ENCODE data around the gene DNAJC5. TPM values are rescaled to one million over a fixed set of nuclear protein-coding genes. Genes with fewer than 3 reads are reported as not detected.

The DNAJC5 gene
- total and polyA plus RNA-seq, 5 donors = 32.2 to 51.0 (median 49.5) TPM

DNA sequence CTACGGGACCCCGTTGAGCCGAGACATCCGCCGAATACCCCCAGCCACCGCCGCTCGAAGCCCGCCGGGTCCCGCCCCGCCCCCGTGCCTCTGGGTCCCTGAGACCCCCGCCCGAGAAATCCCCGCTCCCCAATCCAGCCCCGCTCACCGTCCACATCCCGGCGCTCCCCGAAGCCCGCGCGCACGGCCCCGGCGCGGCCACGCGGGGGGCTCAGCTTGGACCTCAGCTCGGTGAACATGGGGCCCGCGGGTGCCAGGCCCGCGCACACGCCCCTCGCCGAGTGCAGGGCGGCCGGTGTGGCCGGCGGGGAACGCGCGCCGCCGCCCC lies 84.3 kb downstream of the DNAJC5 start:
- no peak for ATAC-seq
- peak in 1 of 3 donors; percentile 60 for DNase-seq
- peaks cover 6% of the 10 kb centered on the region for H3K4me1 ChIP-seq (ENCODE audit: control insufficient read depth, insufficient read depth, low read length)
- intact Hi-C loops (cut with DNase I) = loop anchor here in 3 of 4 donors (10.0 kb wide), 5 partner anchors 74 to 444 kb away; partner anchors contain the start of genes DNAJC5 (in 1 of the 3), PTK6 (in 1 of the 3), RTEL1 (in 1 of the 3) and STMN3 (in 1 of the 3)
- H3K9me3 ChIP-seq (ENCODE audit: control insufficient read depth, low read length) = no peaks in the 10 kb centered on the region
- H3K27ac ChIP-seq (ENCODE audit: low read length) = no peak overlapping the region
- WGBS = under 1% methylated on average over 47 of the region's 47 CpGs
- peak overlapping the region; percentile 42 for H3K4me3 ChIP-seq (ENCODE audit: low read length)
- H3K27me3 ChIP-seq (ENCODE audit: control insufficient read depth, insufficient read depth) = no peaks in the 10 kb centered on the region

DNA sequence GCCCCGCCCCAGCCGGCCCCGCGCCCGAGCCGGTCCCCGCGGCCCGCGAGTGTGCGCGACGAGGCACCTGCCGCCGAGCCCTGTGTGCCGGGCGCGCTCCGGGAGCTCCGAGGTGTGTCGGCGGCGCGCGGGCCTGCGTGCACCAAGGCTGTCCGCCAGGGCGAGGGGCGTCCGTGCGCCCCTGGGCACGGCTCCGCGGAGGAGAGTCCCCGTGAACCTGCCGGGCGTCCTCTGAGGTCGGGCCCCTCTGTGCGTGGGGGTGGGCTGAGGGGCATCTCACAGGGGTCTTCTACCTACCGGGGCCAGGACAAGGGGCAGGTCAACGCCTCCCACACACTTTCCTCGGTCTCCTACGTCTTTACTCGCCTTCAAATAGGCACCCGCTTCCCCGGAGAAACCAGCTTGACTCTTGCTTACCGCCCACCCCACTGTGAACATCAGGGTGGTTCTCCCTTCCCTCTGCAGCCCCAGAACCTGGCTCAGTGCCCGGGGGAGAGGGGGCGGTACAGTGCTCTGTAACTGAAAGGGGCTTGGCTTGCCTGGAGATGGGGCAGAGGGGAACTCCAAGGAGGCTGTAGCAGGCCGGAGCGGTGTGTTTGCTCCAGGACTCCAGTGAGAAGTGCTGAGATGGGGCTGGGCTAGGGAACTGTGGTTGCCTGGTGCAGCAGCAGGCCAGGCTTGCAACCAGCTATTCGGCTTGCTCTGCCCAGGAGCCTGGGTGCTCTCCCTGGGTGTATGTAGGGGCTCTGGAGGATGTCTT lies 84.8 kb downstream of the DNAJC5 start, which contains the start of gene SAMD10:
SAMD10 (minus strand) TSS at position 86 of the 760 bp plus-strand sequence. CDS start 175 bp downstream, outside the sequence.
- peaks cover 6% of the 10 kb centered on the region for H3K4me1 ChIP-seq (ENCODE audit: control insufficient read depth, insufficient read depth, low read length)

DNA sequence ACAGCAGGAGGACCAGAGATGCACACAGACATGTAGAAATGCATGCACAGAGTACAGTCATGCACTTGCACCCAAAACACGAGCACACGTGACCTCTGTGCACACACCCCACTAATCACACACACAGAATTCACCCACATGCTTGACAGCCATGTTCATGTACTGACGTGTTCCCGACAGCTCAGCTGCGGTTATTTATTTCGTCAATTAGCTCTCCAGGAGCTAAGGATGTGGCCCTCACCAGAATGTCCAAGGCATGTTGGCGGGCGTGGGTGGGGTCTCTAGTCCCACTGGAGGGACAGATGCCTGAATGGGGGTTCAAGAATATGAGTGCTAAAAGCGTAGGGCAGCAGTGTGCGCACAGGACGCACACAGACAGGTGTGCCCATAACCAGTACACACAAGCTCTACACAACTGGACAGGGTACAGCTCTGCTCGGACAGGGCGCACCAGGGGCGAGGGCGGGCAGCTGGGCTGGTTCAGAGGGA lies 85.4 kb downstream of the DNAJC5 start:
- intact Hi-C loops (cut with DNase I) = no loop called here
- Histone ChIP-seq H3K27ac (ENCODE audit: low read length) (peak overlapping the region; percentile 67), H3K4me1 (ENCODE audit: control insufficient read depth, insufficient read depth, low read length) (peaks cover 6% of the 10 kb centered on the region), H3K9me3 (ENCODE audit: control insufficient read depth, low read length) (no peaks in the 10 kb centered on the region), H3K27me3 (ENCODE audit: control insufficient read depth, insufficient read depth) (no peaks in the 10 kb centered on the region), H3K4me3 (ENCODE audit: low read length) (no peak overlapping the region)
- 72% methylated on average over 15 of the region's 15 CpGs for WGBS
- peak in 1 of 3 donors; percentile 19 for DNase-seq
- peak; percentile 50 to 51 for ATAC-seq

More for the DNA sequence above, 84.8 kb downstream of the DNAJC5 start, which contains the start of gene SAMD10:
- Histone ChIP-seq H3K9me3 (ENCODE audit: control insufficient read depth, low read length) (no peaks in the 10 kb centered on the region), H3K27ac (ENCODE audit: low read length) (peak within 1 kb of the TSS; percentile 67), H3K27me3 (ENCODE audit: control insufficient read depth, insufficient read depth) (no peaks in the 10 kb centered on the region), H3K4me3 (ENCODE audit: low read length) (peak within 1 kb of the TSS; percentile 42)
- ATAC-seq (peak in 1 of 2 donors; percentile 4), DNase-seq (peak; percentile 54 to 84 (median 75))
- 2% methylated on average over 52 of the region's 52 CpGs for WGBS
- intact Hi-C loops (cut with DNase I) = loop anchor here in 3 of 4 donors (10.0 kb wide), 5 partner anchors 75 to 445 kb away; partner anchors contain the start of genes DNAJC5 (in 1 of the 3), PTK6 (in 1 of the 3), RTEL1 (in 1 of the 3) and STMN3 (in 1 of the 3)

DNA sequence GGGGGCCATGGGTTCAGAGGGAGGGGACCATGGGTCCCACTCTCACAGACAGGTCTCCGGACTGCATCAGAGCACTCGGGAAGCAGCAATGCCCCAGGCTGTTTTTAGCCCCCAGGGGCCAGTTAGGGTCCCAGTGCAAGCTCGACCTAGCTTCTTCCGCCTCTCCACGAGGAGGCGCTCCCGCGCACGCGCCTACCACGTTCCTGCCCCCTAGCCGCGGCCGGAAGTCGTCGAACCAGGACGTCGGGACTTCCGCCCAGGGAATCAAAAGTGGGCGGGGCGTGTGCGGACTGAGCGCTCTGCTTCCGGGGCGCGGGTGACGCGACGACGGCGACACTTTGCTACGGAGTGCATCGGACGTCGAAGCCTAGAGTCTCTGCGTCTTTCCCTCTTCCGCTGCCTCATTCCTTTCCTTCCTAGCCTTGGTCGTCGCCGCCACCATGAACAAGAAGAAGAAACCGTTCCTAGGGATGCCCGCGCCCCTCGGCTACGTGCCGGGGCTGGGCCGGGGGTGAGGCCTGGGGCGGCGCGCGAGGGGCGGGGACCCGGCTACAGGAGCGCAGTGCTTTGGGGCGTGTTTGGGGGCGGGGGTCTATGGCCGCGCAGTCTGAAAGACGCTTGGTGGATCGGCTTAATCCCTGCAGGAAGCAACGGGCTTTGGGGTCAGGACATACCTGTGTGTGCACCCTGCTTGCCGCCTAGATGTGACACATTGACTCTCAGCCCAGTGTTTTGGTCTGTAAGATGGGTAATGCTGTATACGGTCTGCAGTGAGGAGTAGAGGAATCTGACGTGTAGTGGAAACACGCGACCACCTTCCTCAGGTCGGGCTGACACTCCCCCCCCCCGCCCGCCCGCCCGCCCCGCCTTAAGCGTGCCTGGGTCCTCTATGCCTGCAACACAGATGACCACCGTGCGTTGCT lies 86.1 kb downstream of the DNAJC5 start, which contains the start of gene PRPF6:
PRPF6 (plus strand) TSS at position 327 of the 923 bp plus-strand sequence; CDS start at position 441, 114 bp downstream.
- intact Hi-C loops (cut with DNase I) = no loop called here
- Histone ChIP-seq H3K27me3 (ENCODE audit: control insufficient read depth, insufficient read depth) (no peaks in the 10 kb centered on the region), H3K9me3 (ENCODE audit: control insufficient read depth, low read length) (no peaks in the 10 kb centered on the region), H3K27ac (ENCODE audit: low read length) (peak within 1 kb of the TSS; percentile 67), H3K4me1 (ENCODE audit: control insufficient read depth, insufficient read depth, low read length) (peaks cover 6% of the 10 kb centered on the region), H3K4me3 (ENCODE audit: low read length) (peak within 1 kb of the TSS; percentile 74)
- WGBS = 1% methylated on average over 75 of the region's 75 CpGs
- peak; percentile 96 to 98 (median 98) for DNase-seq
- peak; percentile 92 to 93 for ATAC-seq

DNA sequence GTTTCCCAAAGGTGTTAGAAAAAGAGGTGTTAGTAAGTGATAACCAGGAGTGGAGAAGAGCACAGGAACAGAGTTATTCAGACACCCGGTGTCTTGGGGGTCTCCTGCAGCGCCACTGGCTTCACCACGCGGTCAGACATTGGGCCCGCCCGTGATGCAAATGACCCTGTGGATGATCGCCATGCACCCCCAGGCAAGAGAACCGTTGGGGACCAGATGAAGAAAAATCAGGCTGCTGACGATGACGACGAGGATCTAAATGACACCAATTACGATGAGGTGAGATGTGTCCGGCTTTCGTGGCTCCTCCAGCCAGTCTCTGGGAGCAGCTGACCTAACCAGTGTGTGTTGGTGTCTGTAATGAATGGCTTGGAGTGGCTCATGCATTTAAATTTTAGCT lies 88.0 kb downstream of the DNAJC5 start:
- DNase-seq (no peak), ATAC-seq (no peak)
- no peak overlapping the region for H3K27ac ChIP-seq (ENCODE audit: low read length)
- no peaks in the 10 kb centered on the region for H3K27me3 ChIP-seq (ENCODE audit: control insufficient read depth, insufficient read depth)
- H3K4me1 ChIP-seq (ENCODE audit: control insufficient read depth, insufficient read depth, low read length) = peaks cover 6% of the 10 kb centered on the region
- 88% methylated on average over 14 of the region's 14 CpGs for WGBS
- intact Hi-C loops (cut with DNase I) = no loop called here
- no peaks in the 10 kb centered on the region for H3K9me3 ChIP-seq (ENCODE audit: control insufficient read depth, low read length)
- H3K4me3 ChIP-seq (ENCODE audit: low read length) = no peak overlapping the region

Small RNAs within 50 kb of the gene (microRNA-seq; reads per million reads assigned to microRNA genes)
- gene MIR1914 = 0 to 0.84 reads per million in 2 donors
- gene MIR647 = 0 reads per million in 2 donors
- gene MIR941-1 = 0 reads per million in 2 donors
- gene MIR941-2 = 0 reads per million in 2 donors
- gene MIR941-3 = 0 reads per million in 2 donors
- 0 reads per million in 2 donors for gene MIR941-4
- gene MIR941-5 = 0 reads per million in 2 donors

Other genes with a start within 250 kb of the DNAJC5 start
- gene STMN3, start 241.7 kb upstream of the DNAJC5 start, total RNA-seq = 1 to 10 TPM; 4.0 to 9.3 (median 5.8) TPM
- gene STMN3, start 241.7 kb upstream of the DNAJC5 start, polyA plus RNA-seq = 7.1 TPM
- gene RTEL1, start 236.8 kb upstream of the DNAJC5 start, total RNA-seq = 10 to 100 TPM; 12.3 to 14.8 (median 13.3) TPM
- gene RTEL1, start 236.8 kb upstream of the DNAJC5 start, polyA plus RNA-seq = 7.7 TPM
- 1 to 10 TPM in 2 of 4 donors, under 1 TPM in 1, not detected in 1; 0.23 to 1.4 (median 1.1) TPM for gene TNFRSF6B, start 198.5 kb upstream of the DNAJC5 start, total RNA-seq
- gene TNFRSF6B, start 198.5 kb upstream of the DNAJC5 start, polyA plus RNA-seq = 2.7 TPM
- gene ARFRP1, start 187.2 kb upstream of the DNAJC5 start, total RNA-seq = 10 to 100 TPM; 40.1 to 49.7 (median 44.3) TPM
- 38.7 TPM for gene ARFRP1, start 187.2 kb upstream of the DNAJC5 start, polyA plus RNA-seq
- 10 to 100 TPM; 14.5 to 19.6 (median 16.8) TPM for gene ZGPAT, start 187.1 kb upstream of the DNAJC5 start, total RNA-seq
- gene ZGPAT, start 187.1 kb upstream of the DNAJC5 start, polyA plus RNA-seq = 29.5 TPM
- 1 to 10 TPM; 2.1 to 2.9 (median 2.7) TPM for gene LIME1, start 158.5 kb upstream of the DNAJC5 start, total RNA-seq
- 2.7 TPM for gene LIME1, start 158.5 kb upstream of the DNAJC5 start, polyA plus RNA-seq
- gene SLC2A4RG, start 155.3 kb upstream of the DNAJC5 start, total RNA-seq = 10 to 100 TPM; 42.7 to 69.1 (median 50.1) TPM
- 39.2 TPM for gene SLC2A4RG, start 155.3 kb upstream of the DNAJC5 start, polyA plus RNA-seq
- gene ZBTB46, start 63.9 kb upstream of the DNAJC5 start, total RNA-seq = 10 to 100 TPM; 14.4 to 18.1 (median 16.3) TPM
- gene ZBTB46, start 63.9 kb upstream of the DNAJC5 start, polyA plus RNA-seq = 6.7 TPM
- not detected for gene ABHD16B, start 33.6 kb upstream of the DNAJC5 start, total RNA-seq
- 0.54 TPM for gene ABHD16B, start 33.6 kb upstream of the DNAJC5 start, polyA plus RNA-seq
- gene TPD52L2, start 29.9 kb upstream of the DNAJC5 start, total RNA-seq = 10 to 100 TPM; 62.1 to 73.5 (median 63.6) TPM
- 52.3 TPM for gene TPD52L2, start 29.9 kb upstream of the DNAJC5 start, polyA plus RNA-seq
- gene UCKL1, start 61.3 kb downstream of the DNAJC5 start, total RNA-seq = 10 to 100 TPM; 35.5 to 47.0 (median 44.0) TPM
- gene UCKL1, start 61.3 kb downstream of the DNAJC5 start, polyA plus RNA-seq = 36.5 TPM
- 10 to 100 TPM; 12.3 to 16.1 (median 13.6) TPM for gene ZNF512B, start 74.8 kb downstream of the DNAJC5 start, total RNA-seq
- 9.8 TPM for gene ZNF512B, start 74.8 kb downstream of the DNAJC5 start, polyA plus RNA-seq
- 1 to 10 TPM; 3.3 to 4.9 (median 3.8) TPM for gene SAMD10, start 84.5 kb downstream of the DNAJC5 start, total RNA-seq
- gene SAMD10, start 84.5 kb downstream of the DNAJC5 start, polyA plus RNA-seq = 4.8 TPM
- 10 to 100 TPM; 42.5 to 44.7 (median 43.5) TPM for gene PRPF6, start 86.0 kb downstream of the DNAJC5 start, total RNA-seq
- 29.6 TPM for gene PRPF6, start 86.0 kb downstream of the DNAJC5 start, polyA plus RNA-seq
- gene C20orf204, start 141.1 kb downstream of the DNAJC5 start, total RNA-seq = under 1 TPM; 0.21 to 0.82 (median 0.49) TPM
- 0.36 TPM for gene C20orf204, start 141.1 kb downstream of the DNAJC5 start, polyA plus RNA-seq
- gene SOX18, start 154.5 kb downstream of the DNAJC5 start, total RNA-seq = 10 to 100 TPM; 28.7 to 42.1 (median 41.1) TPM
- gene SOX18, start 154.5 kb downstream of the DNAJC5 start, polyA plus RNA-seq = 26.8 TPM
- gene TCEA2, start 168.1 kb downstream of the DNAJC5 start, total RNA-seq = 10 to 100 TPM; 46.3 to 52.0 (median 50.0) TPM
- gene TCEA2, start 168.1 kb downstream of the DNAJC5 start, polyA plus RNA-seq = 38.3 TPM
- gene RGS19, start 184.4 kb downstream of the DNAJC5 start, total RNA-seq = 1 to 10 TPM; 6.3 to 9.1 (median 8.3) TPM
- gene RGS19, start 184.4 kb downstream of the DNAJC5 start, polyA plus RNA-seq = 5.8 TPM
- gene OPRL1, start 185.0 kb downstream of the DNAJC5 start, total RNA-seq = 1 to 10 TPM in 2 of 4 donors, under 1 TPM in 2; 0.50 to 1.3 (median 1.1) TPM
- gene OPRL1, start 185.0 kb downstream of the DNAJC5 start, polyA plus RNA-seq = 0.81 TPM
- gene LKAAEAR1, start 189.3 kb downstream of the DNAJC5 start, total RNA-seq = under 1 TPM in 3 of 4 donors, not detected in 1; 0.29 to 0.65 (median 0.50) TPM
- gene LKAAEAR1, start 189.3 kb downstream of the DNAJC5 start, polyA plus RNA-seq = 0.41 TPM
- gene NPBWR2, start 212.4 kb downstream of the DNAJC5 start, total RNA-seq = not detected
- gene NPBWR2, start 212.4 kb downstream of the DNAJC5 start, polyA plus RNA-seq = not detected

All from right cardiac atrium (tissue), 5 donors.